Heart left ventricle (tissue), 13 donors: ENCODE data around the gene SCAMP4.

Source experiments
- CTCF ChIP-seq, 12 donors: fragments of 200-600 bp; sonication (generic) in 4 of 12; IDR thresholded peaks; one replicate each; pipeline versions ENCODE4 v1.5.0 to v1.8.0; 2018 to 2022; ENCODE audit warnings: antibody characterized with exemption in 12 of 12, mild to moderate bottlenecking in 5 of 12
- POLR2A ChIP-seq, 2 donors: fragments of 450-650 bp; IDR thresholded peaks; one replicate each; pipeline ENCODE4 v1.6.1; 2017; ENCODE audit warnings: antibody characterized with exemption in 2 of 2, mild to moderate bottlenecking in 2 of 2, moderate library complexity in 2 of 2
- donor health status: ischemic (EF 13 %, LVEDD 7.1; RV severe dilation, severe dysfunction).
- donor health status: DM: no; HTN: yes; CAD: no.
- donor health status: DM: no; HTN: no; CAD: no.
- donor health status: ischemic (EF 25% LVEDD 6.9; RV normal size, moderate dysfunction).
- donor health status: ischemic (EF 25% LVEDD 5.7; RV mildly dilated, moderate dysfunction).
- donor health status: ischemic (EF 35%, LVEDD 5.7; RV mildly dilated, moderate dysfunction).
- donor health status: nonischemic (EF 11% LVEDD 7.7; RV severe dilation, severe dysfunction).
- donor health status: DM: yes; HTN: yes; CAD: no.
- donor health status: PGD.
- donor health status: ischemic (EF 29% LVEDD 5.4; RV normal size, mild dysfunction).
- donor health status: nonischemic (EF 23%, LVEDD 6.1; RV moderate dilation, normal function).

GRCh38 chr19:1907563-1908363 is 2.6 kb downstream of the SCAMP4 start:
- TF ChIP-seq CTCF (IDR thresholded peaks at IDR 0.05) (no peak), POLR2A (IDR thresholded peaks at IDR 0.05) (no peak)
